ENCODE measurements around the gene PSD4. TPM values are rescaled to one million over a fixed set of nuclear protein-coding genes. Genes with fewer than 3 reads are reported as not detected.

Gene PSD4
- total RNA-seq, 1 donor: 4.7 TPM

GRCh38 chr2:113182471-113183260, 8.9 kb downstream of the PSD4 start:
- DNase-seq (ENCODE audit: low read depth): no peak
- TF ChIP-seq CTCF (IDR thresholded peaks at IDR 0.05; ENCODE audit: insufficient read depth, low read depth, low read length): no peak
- no peak overlapping the region for H3K4me3 ChIP-seq (ENCODE audit: low read depth, low read length)

- TF ChIP-seq CTCF (IDR thresholded peaks at IDR 0.05; ENCODE audit: insufficient read depth, low read depth, low read length): no peak
- no peak for DNase-seq (ENCODE audit: low read depth)
- no peak overlapping the region for H3K4me3 ChIP-seq (ENCODE audit: low read depth, low read length)
These were observed 9.5 kb downstream of the PSD4 start for GRCh38 chr2:113183264-113183663.

GRCh38 chr2:113183703-113184102, 9.9 kb downstream of the PSD4 start:
- no peak for TF ChIP-seq CTCF (IDR thresholded peaks at IDR 0.05; ENCODE audit: insufficient read depth, low read depth, low read length)
- DNase-seq (ENCODE audit: low read depth): no peak
- H3K4me3 ChIP-seq (ENCODE audit: low read depth, low read length): no peak overlapping the region

- DNase-seq (ENCODE audit: low read depth): no peak
These were observed 10.9 kb downstream of the PSD4 start for GRCh38 chr2:113184531-113185230.

GRCh38 chr2:113185664-113186432, 12.1 kb downstream of the PSD4 start:
- no peak overlapping the region for H3K4me3 ChIP-seq (ENCODE audit: low read depth, low read length)
- DNase-seq (ENCODE audit: low read depth): no peak
- TF ChIP-seq CTCF (IDR thresholded peaks at IDR 0.05; ENCODE audit: insufficient read depth, low read depth, low read length): no peak

More at GRCh38 chr2:113184531-113185230, 10.9 kb downstream of the PSD4 start:
- H3K4me3 ChIP-seq (ENCODE audit: low read depth, low read length): no peak overlapping the region
- TF ChIP-seq CTCF (IDR thresholded peaks at IDR 0.05; ENCODE audit: insufficient read depth, low read depth, low read length): no peak

- no peak for TF ChIP-seq CTCF (IDR thresholded peaks at IDR 0.05; ENCODE audit: insufficient read depth, low read depth, low read length)
- no peak for DNase-seq (ENCODE audit: low read depth)
- no peak overlapping the region for H3K4me3 ChIP-seq (ENCODE audit: low read depth, low read length)
These were observed 12.6 kb downstream of the PSD4 start for GRCh38 chr2:113186433-113186796.
